HepG2 (cell line): Measurements from ENCODE around the gene MAEA. TPM values are rescaled to one million over a fixed set of nuclear protein-coding genes. Genes with fewer than 3 reads are reported as not detected.

ENCODE experiments used
- AKNA ChIP-seq: sonication (generic); formaldehyde crosslinking; IDR thresholded peaks from 2 replicates; pipeline ENCODE4 v1.4.0; 2020; ENCODE audit warnings: missing genetic modification reagents, borderline replicate concordance
- FOSL1 ChIP-seq: sonication (generic); formaldehyde crosslinking; IDR thresholded peaks from 2 replicates; pipeline ENCODE4 v1.9.0; 2021; ENCODE audit warnings: missing genetic modification reagents, borderline replicate concordance
- GFI1 ChIP-seq: sonication (generic); formaldehyde crosslinking; IDR thresholded peaks from 2 replicates; pipeline ENCODE4 v1.5.0; 2020; ENCODE audit warnings: missing genetic modification reagents, mild to moderate bottlenecking, borderline replicate concordance
- GTF2F1 ChIP-seq: fragments of 150-350 bp; IDR thresholded peaks from 2 replicates; pipeline ENCODE4 v1.6.1; 2014; ENCODE audit warnings: low read length
- LCORL ChIP-seq, 2 experiments: fragments of 450-650 bp in 1 of 2; sonication (generic) in 1 of 2; formaldehyde crosslinking in 1 of 2; IDR thresholded peaks; 2 replicates each; pipeline versions ENCODE4 v1.5.0 to v1.6.1; 2017 to 2020; ENCODE audit warnings: antibody characterized with exemption in 1 of 2, missing genetic modification reagents in 1 of 2
- MATR3 ChIP-seq: sonication (generic); formaldehyde crosslinking; IDR thresholded peaks from 2 replicates; pipeline ENCODE4 v1.4.0; 2020; ENCODE audit warnings: missing genetic modification reagents
- PAXIP1 ChIP-seq: sonication (generic); formaldehyde crosslinking; conservative IDR thresholded peaks from 2 replicates; pipeline ENCODE4 v1.4.0; 2020; ENCODE audit warnings: mild to moderate bottlenecking, missing genetic modification reagents, moderate library complexity
- PRDM10 ChIP-seq: sonication (generic); formaldehyde crosslinking; IDR thresholded peaks from 2 replicates; pipeline ENCODE4 v1.4.0; 2020; ENCODE audit warnings: low read depth, missing genetic modification reagents
- SOX5 ChIP-seq: IDR thresholded peaks from 2 replicates; pipeline ENCODE4 v1.6.1; 2016; ENCODE audit warnings: borderline replicate concordance
- SPEN ChIP-seq: sonication (generic); formaldehyde crosslinking; IDR thresholded peaks from 2 replicates; pipeline ENCODE4 v1.5.1; 2020; ENCODE audit warnings: low read depth, mild to moderate bottlenecking, missing genetic modification reagents
- STAG1 ChIP-seq: sonication (generic); formaldehyde crosslinking; IDR thresholded peaks from 2 replicates; pipeline ENCODE4 v1.4.0; 2020; ENCODE audit warnings: missing genetic modification reagents
- TMF1 ChIP-seq: sonication (generic); formaldehyde crosslinking; IDR thresholded peaks from 2 replicates; pipeline ENCODE4 v1.8.1; 2022; ENCODE audit warnings: low read depth, missing genetic modification reagents
- YEATS4 ChIP-seq: sonication (generic); formaldehyde crosslinking; IDR thresholded peaks from 2 replicates; pipeline ENCODE4 v1.4.0; 2020; ENCODE audit warnings: missing genetic modification reagents, borderline replicate concordance
- ZFY ChIP-seq: sonication (generic); formaldehyde crosslinking; IDR thresholded peaks from 2 replicates; pipeline ENCODE4 v1.4.0; 2020; ENCODE audit warnings: missing genetic modification reagents
- ZNF619 ChIP-seq: sonication (generic); formaldehyde crosslinking; IDR thresholded peaks from 2 replicates; pipeline ENCODE4 v1.4.0; 2020; ENCODE audit warnings: mild to moderate bottlenecking, missing genetic modification reagents
- ZNF788 ChIP-seq: sonication (generic); formaldehyde crosslinking; IDR thresholded peaks from 2 replicates; pipeline ENCODE4 v1.5.0; 2020; ENCODE audit warnings: mild to moderate bottlenecking, missing genetic modification reagents, borderline replicate concordance
- polyA plus RNA-seq, 8 experiments: library from polyadenylated mRNA; depleted of rRNA in 3 of 8; stranded (reverse) in 7 of 8; unstranded in 1 of 8; fragments of >200 nt; fragmentation: Illumina TruSeq in 4 of 8; extraction: Trizol in 4 of 8; gene quantifications; 2 replicates each; pipeline versions ENCODE4 v1.2.1 to v1.2.3, GENCODE V29; 2011 to 2016; ENCODE audit warnings: low read depth in 4 of 8, missing spikeins in 1 of 8, mixed read lengths in 1 of 8; ENCODE audit not compliant: insufficient read depth in 1 of 8
- total RNA-seq, 5 experiments: library from RNA; depleted of rRNA; stranded (reverse); fragments of >200 nt; fragmentation: Illumina TruSeq; extraction: Trizol; gene quantifications; 2 replicates each; pipeline ENCODE4 v1.2.3, GENCODE V29; 2016; ENCODE audit warnings: low read depth in 1 of 5

MAEA gene
- total and polyA plus RNA-seq, 2 of the 13 experiments (the other 11 are each of a cell fraction or from before 2014, with no cell fraction given) = 52.0 to 57.1 TPM

GRCh38 chr4:1249731-1250526, 39.8 kb upstream of the MAEA start (continued):
- TF ChIP-seq AKNA (CRISPR knock-in tag) (no peak), GFI1 (no peak), ZNF788 (CRISPR knock-in tag) (peak; percentile 71; the same call in 1 of the 2 replicates), LCORL (IDR thresholded peaks at IDR 0.05) (no peak), LCORL (CRISPR knock-in tag; IDR thresholded peaks at IDR 0.05) (peak; percentile 46; the same call in 1 of the 2 replicates), ZNF619 (CRISPR knock-in tag) (no peak; the same call in none of the 2 replicates), SOX5 (CRISPR knock-in tag) (no peak), TMF1 (CRISPR knock-in tag) (0 out of 2 replicates have a peak, but pooled peaks have one; percentile 6), SPEN (CRISPR knock-in tag) (no peak), STAG1 (CRISPR knock-in tag) (no peak), MATR3 (CRISPR knock-in tag) (no peak), ZFY (CRISPR knock-in tag) (peak; percentile 8; the same call in 1 of the 2 replicates), FOSL1 (CRISPR knock-in tag) (no peak), GTF2F1 (no peak), PAXIP1 (CRISPR knock-in tag) (no peak), YEATS4 (CRISPR knock-in tag) (0 out of 2 replicates have a peak, but pooled peaks have one; percentile 31), PRDM10 (peak; percentile 95)
